Esophagus muscularis mucosa (tissue), 4 donors: ENCODE measurements around the gene SYNE1. TPM values are rescaled to one million over a fixed set of nuclear protein-coding genes. Genes with fewer than 3 reads are reported as not detected.

Experiments
- DNase-seq: peaks from one replicate; pipeline ENCODE4 v3.0.0-alpha.2; 2017; ENCODE audit errors: extremely low spot score
- H3K27ac ChIP-seq, 4 donors: fragments of 200-600 bp; sonication (generic); replicated peaks in 1 of 4; 1 replicate in 3 of 4; 2 replicates in 1 of 4; pipeline ENCODE4 v1.5.1; 2016 to 2019; ENCODE audit warnings: mild to moderate bottlenecking in 1 of 4
- H3K27me3 ChIP-seq, 4 donors: fragments of 200-600 bp; sonication (generic); one replicate each; pipeline versions ENCODE4 v1.5.1 to v1.6.0; 2016 to 2019
- H3K36me3 ChIP-seq, 4 donors: fragments of 200-600 bp; sonication (generic); one replicate each; pipeline ENCODE4 v1.5.1; 2016 to 2019
- H3K4me1 ChIP-seq, 4 donors: fragments of 200-600 bp; sonication (generic); one replicate each; pipeline ENCODE4 v1.5.1; 2016 to 2019
- H3K4me3 ChIP-seq, 4 donors: fragments of 200-600 bp; sonication (generic); 1 replicate in 2 of 4; 2 replicates in 2 of 4; pipeline ENCODE4 v1.5.1; 2016 to 2019; ENCODE audit warnings: mild to moderate bottlenecking in 4 of 4, moderate library complexity in 1 of 4
- H3K9me3 ChIP-seq, 4 donors: fragments of 200-600 bp; sonication (generic); 1 replicate in 3 of 4; 2 replicates in 1 of 4; pipeline ENCODE4 v1.5.1; 2016 to 2019
- CTCF ChIP-seq, 3 experiments: fragments of 200-600 bp in 2 of 3; fragments of 450-650 bp in 1 of 3; sonication (generic) in 2 of 3; IDR thresholded peaks; one replicate each; pipeline ENCODE4 v1.5.1; 2017 to 2019; ENCODE audit warnings: antibody characterized with exemption in 3 of 3, mild to moderate bottlenecking in 2 of 3, moderate library complexity in 1 of 3
- EP300 ChIP-seq: sonication (generic); formaldehyde crosslinking; IDR thresholded peaks from one replicate; pipeline ENCODE4 v1.6.1; 2017; ENCODE audit warnings: antibody characterized with exemption
- POLR2A ChIP-seq: fragments of 450-650 bp; IDR thresholded peaks from one replicate; pipeline ENCODE4 v1.6.1; 2017; ENCODE audit warnings: antibody characterized with exemption, moderate library complexity, mild to moderate bottlenecking, low read depth
- POLR2AphosphoS5 ChIP-seq, 2 donors: sonication (generic); formaldehyde crosslinking; IDR thresholded peaks; one replicate each; pipeline ENCODE4 v1.6.1; 2017; ENCODE audit warnings: antibody characterized with exemption in 2 of 2
- WGBS: methylation state at CpG from one replicate; pipeline ENCODE4 v1.1.5; 2018; 5-methylcytosine and 5-hydroxymethylcytosine counted together
- intact Hi-C: fragments of 100-400 bp; cut with DNase I; formaldehyde crosslinking; loops from one replicate; pipeline ENCODE4 v1.15.1; 2023
- total RNA-seq, 4 donors: library from RNA; depleted of rRNA; stranded (reverse); fragments of >200 nt; gene quantifications; one replicate each; pipeline versions ENCODE4 v1.1.0 to v1.2.1, GENCODE V29; 2016

The SYNE1 gene
- total RNA-seq, 4 donors from 2014 or later: 151 to 196 (median 170) TPM

DNA sequence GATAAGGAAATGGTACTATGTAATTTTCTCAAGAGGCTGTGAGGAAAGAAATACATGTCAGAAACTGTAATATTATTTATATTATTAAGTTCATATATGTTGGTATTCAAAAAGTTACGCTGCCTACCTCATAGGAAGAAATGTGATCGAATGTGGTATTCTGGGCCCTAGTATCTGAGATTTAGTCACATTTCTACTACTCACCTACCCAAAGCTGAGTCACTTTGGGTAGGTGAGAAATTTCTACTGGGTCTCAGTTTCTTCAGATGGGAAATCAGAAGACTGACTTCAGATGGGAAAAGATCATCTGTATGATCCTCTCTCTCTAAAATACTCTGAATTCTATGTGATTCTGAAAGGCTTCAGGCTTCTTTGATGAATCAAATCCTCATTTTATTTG is 411.0 kb downstream of the SYNE1 start:
- H3K4me3 ChIP-seq: no peak overlapping the region
- H3K4me1 ChIP-seq: peaks cover 0 to 37% (median 27%) of the 10 kb centered on the region in 4 donors
- peak overlapping the region; percentile 54 to 71 (median 65) for H3K27ac ChIP-seq
- peaks cover 0 to 17% (median 15%) of the 10 kb centered on the region in 4 donors for H3K9me3 ChIP-seq
- no peak for TF ChIP-seq EP300
- no peak for TF ChIP-seq POLR2A
- TF ChIP-seq CTCF (IDR thresholded peaks at IDR 0.05): no peak
- no peak for TF ChIP-seq POLR2AphosphoS5 (IDR thresholded peaks at IDR 0.05)
- 95% methylated on average over 2 of the region's 2 CpGs for WGBS
- H3K27me3 ChIP-seq: no peaks in the 10 kb centered on the region
- DNase-seq: no peak
- intact Hi-C loops: no loop called here
- peaks cover 35 to 71% (median 47%) of the 10 kb centered on the region in 4 donors for H3K36me3 ChIP-seq

- Histone ChIP-seq H3K9me3 (peaks cover 0 to 17% (median 15%) of the 10 kb centered on the region in 4 donors), H3K4me1 (peaks cover 0 to 30% (median 21%) of the 10 kb centered on the region in 4 donors), H3K27me3 (no peaks in the 10 kb centered on the region), H3K4me3 (no peak overlapping the region), H3K36me3 (peaks cover 39 to 71% (median 51%) of the 10 kb centered on the region in 4 donors), H3K27ac (peak overlapping the region; percentile 54 to 71 (median 65))
- DNase-seq: no peak
- no peak for TF ChIP-seq POLR2A
- peak in 1 of 2 donors; percentile 49 for TF ChIP-seq POLR2AphosphoS5 (IDR thresholded peaks at IDR 0.05)
- no peak for TF ChIP-seq EP300
- TF ChIP-seq CTCF (IDR thresholded peaks at IDR 0.05): no peak
- intact Hi-C loops: no loop called here
- 42% methylated on average over 7 of the region's 7 CpGs for WGBS
Measured at GRCh38 chr6:152225241-152225934, 411.8 kb downstream of the SYNE1 start.

- intact Hi-C loops: no loop called here
- H3K27me3 ChIP-seq: no peaks in the 10 kb centered on the region
- TF ChIP-seq EP300 (no peak), POLR2A (no peak), CTCF (IDR thresholded peaks at IDR 0.05) (no peak), POLR2AphosphoS5 (IDR thresholded peaks at IDR 0.05) (no peak)
- no peak for DNase-seq
- peaks cover 0 to 17% (median 15%) of the 10 kb centered on the region in 4 donors for H3K9me3 ChIP-seq
- WGBS: 84% methylated on average over 3 of the region's 3 CpGs
- peaks cover 0 to 29% (median 20%) of the 10 kb centered on the region in 4 donors for H3K4me1 ChIP-seq
- H3K36me3 ChIP-seq: peaks cover 37 to 71% (median 57%) of the 10 kb centered on the region in 4 donors
- no peak overlapping the region for H3K4me3 ChIP-seq
- H3K27ac ChIP-seq: peak overlapping the region in 2 of 4 donors; percentile 12 to 14
Measured at GRCh38 chr6:152223636-152224035, 413.5 kb downstream of the SYNE1 start.

- H3K4me3 ChIP-seq: no peak overlapping the region
- H3K27me3 ChIP-seq: no peaks in the 10 kb centered on the region
- H3K4me1 ChIP-seq: peaks cover 0 to 20% (median 15%) of the 10 kb centered on the region in 4 donors
- peaks cover 0 to 17% (median 15%) of the 10 kb centered on the region in 4 donors for H3K9me3 ChIP-seq
- no peak for TF ChIP-seq CTCF (IDR thresholded peaks at IDR 0.05)
- TF ChIP-seq POLR2A: no peak
- no peak for TF ChIP-seq POLR2AphosphoS5 (IDR thresholded peaks at IDR 0.05)
- no peak for TF ChIP-seq EP300
- intact Hi-C loops: no loop called here
- 93% methylated on average over 4 of the region's 4 CpGs for WGBS
- H3K36me3 ChIP-seq: peaks cover 48 to 84% (median 72%) of the 10 kb centered on the region in 4 donors
- DNase-seq: no peak
- H3K27ac ChIP-seq: peak overlapping the region in 1 of 4 donors; percentile 3
Measured at GRCh38 chr6:152221806-152222628, 415.1 kb downstream of the SYNE1 start.
